Endothelial cell of umbilical vein (primary cell): ENCODE results near the gene CCDC40. TPM values are rescaled to one million over a fixed set of nuclear protein-coding genes. Genes with fewer than 3 reads are reported as not detected.

Source experiments
- BruUV-seq: library from RNA; stranded (reverse); fragments of 400-500 nt; replicated peaks from 2 replicates; lab custom pipeline; 2021; lab: Mats Ljungman, UMichigan
- CTCF ChIA-PET: fragments of 300-600, 350-600 bp; sonication (Branson Sonifier 250); formaldehyde crosslinking; loops from one replicate; lab custom pipeline; 2021; ENCODE audit warnings: antibody characterized with exemption, inconsistent platforms; lab: Charles Lee
- POLR2A ChIA-PET: fragments of 300-600, 350-600 bp; sonication (Branson Sonifier 250); formaldehyde crosslinking; loops from one replicate; lab custom pipeline; 2021; ENCODE audit warnings: antibody characterized with exemption, inconsistent platforms; lab: Charles Lee
- DNase-seq: peaks from one replicate; pipeline ENCODE4 v3.0.0-alpha.2; 2011; ENCODE audit warnings: low read depth, low spot score
- FAIRE-seq: peaks from 2 replicates; lab custom pipeline; 2011; peaks lifted over from hg19 to GRCh38; lab: Jason Lieb, UNC
- H2AFZ ChIP-seq: 2 replicates; pipeline ENCODE4 v1.6.0; 2012; ENCODE audit warnings: low read depth, low read length, control low read depth, inconsistent platforms
- H3K27ac ChIP-seq: 2 replicates; pipeline ENCODE4 v1.5.1; 2011; ENCODE audit warnings: low read depth, mild to moderate bottlenecking, control low read depth, low read length, moderate library complexity; ENCODE audit not compliant: insufficient read depth
- H3K27me3 ChIP-seq, 2 experiments: 2 replicates each; pipeline versions ENCODE4 v1.6.0 to v1.6.1; 2011; ENCODE audit warnings: low read length in 2 of 2, mixed read lengths in 1 of 2; ENCODE audit not compliant: control insufficient read depth in 2 of 2, insufficient read depth in 2 of 2
- H3K36me3 ChIP-seq, 2 experiments: 2 replicates in 1 of 2; 3 replicates in 1 of 2; pipeline ENCODE4 v1.5.1; 2011; ENCODE audit warnings: low read length in 2 of 2, mild to moderate bottlenecking in 1 of 2, moderate library complexity in 1 of 2; ENCODE audit not compliant: control insufficient read depth in 2 of 2, insufficient read depth in 2 of 2; ENCODE audit errors: extremely low read depth in 1 of 2
- H3K4me1 ChIP-seq: 3 replicates; pipeline ENCODE4 v1.5.1; 2011; ENCODE audit warnings: mild to moderate bottlenecking, low read length; ENCODE audit not compliant: control insufficient read depth, insufficient read depth; ENCODE audit errors: extremely low read depth
- H3K4me2 ChIP-seq: 2 replicates; pipeline ENCODE4 v1.6.1; 2011; ENCODE audit warnings: low read length, control low read depth, mixed read lengths; ENCODE audit not compliant: insufficient read depth
- H3K4me3 ChIP-seq, 3 experiments: fragments of 200-600 bp in 1 of 3; sonication (generic), shearing (Covaris generic) in 1 of 3; replicated peaks in 1 of 3; 2 replicates each; pipeline ENCODE4 v1.5.1; 2011 to 2016; ENCODE audit warnings: control low read depth in 3 of 3, low read length in 3 of 3, mild to moderate bottlenecking in 2 of 3, inconsistent platforms in 1 of 3, low read depth in 1 of 3, moderate library complexity in 1 of 3; ENCODE audit not compliant: insufficient read depth in 1 of 3
- H3K79me2 ChIP-seq: 2 replicates; pipeline ENCODE4 v1.6.0; 2012; ENCODE audit warnings: low read length, inconsistent platforms; ENCODE audit not compliant: control insufficient read depth, insufficient read depth
- H3K9ac ChIP-seq: replicated peaks from 2 replicates; pipeline ENCODE3; 2011; ENCODE audit warnings: low read length, control low read depth; ENCODE audit not compliant: insufficient read depth; ENCODE audit errors: extremely low read depth
- H3K9me1 ChIP-seq: replicated peaks from 3 replicates; pipeline ENCODE4 v1.6.0; 2011; ENCODE audit warnings: mild to moderate bottlenecking, low read length; ENCODE audit not compliant: control insufficient read depth, insufficient read depth; ENCODE audit errors: extremely low read depth
- H3K9me3 ChIP-seq: replicated peaks from 2 replicates; pipeline ENCODE4 v1.5.1; 2012; ENCODE audit warnings: low read length, inconsistent platforms; ENCODE audit not compliant: control insufficient read depth, insufficient read depth
- H4K20me1 ChIP-seq: replicated peaks from 2 replicates; pipeline ENCODE3; 2011; ENCODE audit warnings: mild to moderate bottlenecking, low read length; ENCODE audit not compliant: control insufficient read depth, insufficient read depth; ENCODE audit errors: extremely low read depth
- CTCF ChIP-seq, 2 donors: IDR thresholded peaks; 1 replicate in 1 of 2; 2 replicates in 1 of 2; pipeline ENCODE4 v1.5.1; 2011; ENCODE audit warnings: low read length in 2 of 2, mild to moderate bottlenecking in 2 of 2, moderate library complexity in 2 of 2, control low read depth in 1 of 2, inconsistent platforms in 1 of 2, low read depth in 1 of 2; ENCODE audit not compliant: insufficient read depth in 1 of 2; ENCODE audit errors: extremely low read depth in 1 of 2
- FOS ChIP-seq: IDR thresholded peaks from 2 replicates; pipeline ENCODE4 v1.6.1; 2011; ENCODE audit warnings: mild to moderate bottlenecking, low read length, moderate library complexity, borderline replicate concordance; ENCODE audit not compliant: insufficient read depth
- JUN ChIP-seq: IDR thresholded peaks from 2 replicates; pipeline ENCODE4 v1.6.1; 2011; ENCODE audit warnings: borderline replicate concordance, low read depth; ENCODE audit not compliant: insufficient read length, insufficient read depth
- POLR2A ChIP-seq: IDR thresholded peaks from 2 replicates; pipeline ENCODE4 v1.6.1; 2012; ENCODE audit warnings: low read depth, mild to moderate bottlenecking, control low read depth, low read length
- POLR2AphosphoS5 ChIP-seq: IDR thresholded peaks from 2 replicates; pipeline ENCODE4 v1.6.1; 2012; ENCODE audit warnings: low read depth, mild to moderate bottlenecking, control low read depth, low read length, moderate library complexity; ENCODE audit not compliant: insufficient read depth
- dilution Hi-C: fragments of 300-500 bp; cut with MboI; formaldehyde crosslinking; loops from one replicate; pipeline ENCODE4 v1.15.0; 2019; ENCODE audit warnings: low sequenced_read_pairs; ENCODE audit not compliant: extremely low pct_ligation_motif_present
- intact Hi-C: fragments of 100-400 bp; cut with micrococcal nuclease; formaldehyde crosslinking; loops from one replicate; pipeline ENCODE4 v1.10.0; 2022
- polyA plus RNA-seq, 4 experiments: library from polyadenylated mRNA; depleted of rRNA in 3 of 4; stranded (reverse) in 3 of 4; unstranded in 1 of 4; fragments of >200 nt; gene quantifications; 2 replicates each; pipeline versions ENCODE4 v1.2.1 to v1.2.3, GENCODE V29; 2011 to 2012; ENCODE audit warnings: missing spikeins in 1 of 4
- total RNA-seq: library from RNA; stranded (reverse); gene quantifications from 2 replicates; pipeline ENCODE4 v1.2.3, GENCODE V29; 2021
- TF ChIP-seq, protein P1 (sequence below): IDR thresholded peaks from 2 replicates; pipeline ENCODE4 v1.6.1; 2011; ENCODE audit not compliant: insufficient read depth, insufficient read length

CCDC40 gene
- total and polyA plus RNA-seq, 2 donors (not counting 3 experiments of a cell fraction or from before 2014, with no cell fraction given) = 1.4 to 5.5 TPM

- ChIA-PET CTCF (interaction anchor here (0.6 kb wide), 1 partner anchor 39 kb away, joined by 3 read pairs; no protein-coding TSS in a partner anchor), POLR2A (no interaction called here)
- Histone ChIP-seq H3K27ac (no peak overlapping the region), H2AFZ (no peak overlapping the region), H3K9me3 (no peaks in the 10 kb centered on the region), H4K20me1 (no peaks in the 10 kb centered on the region), H3K79me2 (no peaks in the 10 kb centered on the region), H3K36me3 (no peaks in the 10 kb centered on the region), H3K4me1 (peaks cover 10% of the 10 kb centered on the region), H3K4me3 (no peak overlapping the region), H3K9me1 (no peaks in the 10 kb centered on the region), H3K9ac (no peak overlapping the region), H3K27me3 (no peaks in the 10 kb centered on the region), H3K4me2 (no peak overlapping the region)
- intact Hi-C loops = no loop called here
- FAIRE-seq = no peak
- no peak for TF ChIP-seq POLR2AphosphoS5
- no peak for TF ChIP-seq CTCF (IDR thresholded peaks at IDR 0.05; ENCODE audit: extremely low read depth in 1 of 2, insufficient read depth in 1 of 2, low read depth in 1 of 2, low read length in 2 of 2)
- TF ChIP-seq, protein P1, sequence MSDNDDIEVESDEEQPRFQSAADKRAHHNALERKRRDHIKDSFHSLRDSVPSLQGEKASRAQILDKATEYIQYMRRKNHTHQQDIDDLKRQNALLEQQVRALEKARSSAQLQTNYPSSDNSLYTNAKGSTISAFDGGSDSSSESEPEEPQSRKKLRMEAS = no peak
- no peak for TF ChIP-seq POLR2A
- no peak for TF ChIP-seq JUN
- TF ChIP-seq FOS = no peak
- DNase-seq = no peak
- no TSS peak for BruUV-seq
- dilution Hi-C loops = no loop called here
Observed at GRCh38 chr17:80097844-80098691, 61.6 kb downstream of the CCDC40 start.
